IMR-90 (cell line): ENCODE measurements around the gene RPAIN. TPM values are rescaled to one million over a fixed set of nuclear protein-coding genes. Genes with fewer than 3 reads are reported as not detected.
A peak's percentile ranks its signal among the peaks of the same experiment; 100 is the strongest.

Experiments used
- ATAC-seq: fragments of 200-7000 bp; cut with Tn5 transposase; 2 replicates; pipeline ENCODE4 v1.9.1; 2020; ENCODE audit warnings: low read depth, mild to moderate bottlenecking, moderate library complexity
- BruUV-seq: library from RNA; stranded (reverse); fragments of 400-500 nt; replicated peaks from 2 replicates; lab custom pipeline; 2021; lab: Mats Ljungman, UMichigan
- CTCF ChIA-PET: fragments of 300-600 bp; formaldehyde crosslinking; extraction: SDS; loops from one replicate; lab custom pipeline; 2021; ENCODE audit warnings: antibody characterized with exemption; lab: Yijun Ruan, JAX
- POLR2A ChIA-PET: fragments of 300-600 bp; sonication (Branson Sonifier 250); formaldehyde crosslinking; loops from one replicate; lab custom pipeline; 2022; ENCODE audit warnings: antibody characterized with exemption; ENCODE audit not compliant: unreplicated experiment; lab: Charles Lee
- DNase-seq: peaks from one replicate; pipeline ENCODE4 v3.0.0; 2013
- H2AFZ ChIP-seq: replicated peaks from 2 replicates; pipeline ENCODE3; 2013; ENCODE audit warnings: low read length, mild to moderate bottlenecking; ENCODE audit not compliant: poor library complexity
- H2AK5ac ChIP-seq: 2 replicates; pipeline ENCODE4 v1.6.1; 2013; ENCODE audit warnings: low read depth, low read length, inconsistent platforms
- H2AK9ac ChIP-seq: replicated peaks from 2 replicates; pipeline ENCODE3; 2013; ENCODE audit warnings: mild to moderate bottlenecking, low read depth, low read length, moderate library complexity; ENCODE audit not compliant: poor library complexity
- H2BK120ac ChIP-seq: 2 replicates; pipeline ENCODE4 v1.6.1; 2013; ENCODE audit warnings: low read depth, low read length, inconsistent platforms
- H2BK15ac ChIP-seq: 3 replicates; pipeline ENCODE4 v1.6.1; 2013; ENCODE audit warnings: low read depth, low read length, inconsistent platforms
- H2BK20ac ChIP-seq: 2 replicates; pipeline ENCODE4 v1.6.1; 2013; ENCODE audit warnings: low read depth, mild to moderate bottlenecking, inconsistent platforms, low read length, moderate library complexity
- H2BK5ac ChIP-seq: 2 replicates; pipeline ENCODE4 v1.6.1; 2013; ENCODE audit warnings: mild to moderate bottlenecking, low read depth, low read length, inconsistent platforms; ENCODE audit not compliant: poor library complexity, severe bottlenecking
- H3K14ac ChIP-seq: replicated peaks from 2 replicates; pipeline ENCODE4 v1.6.1; 2013; ENCODE audit warnings: low read depth, low read length, inconsistent platforms
- H3K18ac ChIP-seq: 2 replicates; pipeline ENCODE4 v1.6.1; 2013; ENCODE audit warnings: low read depth, low read length, control low read depth
- H3K23ac ChIP-seq: 2 replicates; pipeline ENCODE4 v1.6.1; 2013; ENCODE audit warnings: low read depth, low read length, inconsistent platforms
- H3K27ac ChIP-seq: 2 replicates; pipeline ENCODE4 v1.5.1; 2013; ENCODE audit warnings: mild to moderate bottlenecking, control low read depth, low read length; ENCODE audit not compliant: insufficient read depth
- H3K27me3 ChIP-seq: 2 replicates; pipeline ENCODE4 v1.6.1; 2013; ENCODE audit warnings: low read length; ENCODE audit not compliant: control insufficient read depth, insufficient read depth
- H3K36me3 ChIP-seq: 2 replicates; pipeline ENCODE4 v1.6.1; 2013; ENCODE audit warnings: low read length, mixed read lengths; ENCODE audit not compliant: control insufficient read depth, insufficient read depth
- H3K4ac ChIP-seq: 2 replicates; pipeline ENCODE4 v1.6.1; 2013; ENCODE audit warnings: low read depth, low read length, inconsistent platforms
- H3K4me1 ChIP-seq: 2 replicates; pipeline ENCODE4 v1.6.1; 2013; ENCODE audit warnings: low read length, mixed read lengths; ENCODE audit not compliant: control insufficient read depth, insufficient read depth
- H3K4me2 ChIP-seq: 2 replicates; pipeline ENCODE4 v1.6.1; 2013; ENCODE audit warnings: low read depth, mild to moderate bottlenecking, control low read depth, low read length, moderate library complexity
- H3K4me3 ChIP-seq: 2 replicates; pipeline ENCODE4 v1.5.1; 2013; ENCODE audit warnings: low read depth, mild to moderate bottlenecking, control low read depth, low read length, moderate library complexity; ENCODE audit not compliant: insufficient read depth
- H3K56ac ChIP-seq: 2 replicates; pipeline ENCODE4 v1.6.1; 2013; ENCODE audit warnings: low read length, inconsistent platforms; ENCODE audit not compliant: insufficient read depth; ENCODE audit errors: extremely low read depth
- H3K79me1 ChIP-seq, 2 experiments: 2 replicates each; pipeline ENCODE4 v1.6.1; 2013; ENCODE audit warnings: low read length in 2 of 2, inconsistent platforms in 1 of 2, low read depth in 1 of 2
- H3K9ac ChIP-seq: 2 replicates; pipeline ENCODE4 v1.6.1; 2013; ENCODE audit warnings: low read depth, low read length, control low read depth
- H3K9me1 ChIP-seq: 2 replicates; pipeline ENCODE4 v1.6.1; 2013; ENCODE audit warnings: low read length, inconsistent platforms; ENCODE audit not compliant: insufficient read depth
- H3K9me3 ChIP-seq: 2 replicates; pipeline ENCODE4 v1.6.1; 2013; ENCODE audit warnings: low read length; ENCODE audit not compliant: control insufficient read depth, insufficient read depth
- H4K20me1 ChIP-seq: 2 replicates; pipeline ENCODE4 v1.6.1; 2013; ENCODE audit warnings: low read length, inconsistent platforms; ENCODE audit not compliant: insufficient read depth
- H4K5ac ChIP-seq: 2 replicates; pipeline ENCODE4 v1.6.1; 2013; ENCODE audit warnings: mild to moderate bottlenecking, low read depth, low read length, control low read depth
- H4K8ac ChIP-seq, 2 experiments: 2 replicates each; pipeline ENCODE4 v1.6.1; 2013; ENCODE audit warnings: low read depth in 2 of 2, low read length in 2 of 2, control low read depth in 1 of 2, inconsistent platforms in 1 of 2
- H4K91ac ChIP-seq: 2 replicates; pipeline ENCODE4 v1.6.1; 2013; ENCODE audit warnings: low read depth, low read length, inconsistent platforms; ENCODE audit not compliant: insufficient read depth
- BHLHE40 ChIP-seq: fragments of 150-350 bp; IDR thresholded peaks from 2 replicates; pipeline ENCODE4 v1.6.1; 2016; ENCODE audit warnings: mild to moderate bottlenecking, low read depth, low read length
- CEBPB ChIP-seq: IDR thresholded peaks from 2 replicates; pipeline ENCODE4 v1.6.1; 2012; ENCODE audit warnings: low read depth, low read length, improper control_type of control experiment
- CHD1 ChIP-seq: IDR thresholded peaks from 2 replicates; pipeline ENCODE4 v1.6.1; 2012; ENCODE audit warnings: low read depth, low read length, improper control_type of control experiment
- CTCF ChIP-seq: conservative IDR thresholded peaks from 2 replicates; pipeline ENCODE4 v1.5.1; 2012; ENCODE audit warnings: mild to moderate bottlenecking, low read depth, low read length, improper control_type of control experiment
- ELK1 ChIP-seq: fragments of 150-350 bp; IDR thresholded peaks from 2 replicates; pipeline ENCODE4 v1.6.1; 2016; ENCODE audit warnings: low read depth, mild to moderate bottlenecking, low read length, moderate library complexity, borderline replicate concordance
- FOS ChIP-seq: fragments of 150-350 bp; IDR thresholded peaks from 2 replicates; pipeline ENCODE4 v1.6.1; 2016; ENCODE audit warnings: low read depth, low read length
- MAFK ChIP-seq: IDR thresholded peaks from 2 replicates; pipeline ENCODE4 v1.6.1; 2012; ENCODE audit warnings: low read depth, low read length, improper control_type of control experiment
- MAZ ChIP-seq: IDR thresholded peaks from 2 replicates; pipeline ENCODE4 v1.6.1; 2012; ENCODE audit warnings: low read depth, mild to moderate bottlenecking, low read length, improper control_type of control experiment, moderate library complexity, borderline replicate concordance
- MXI1 ChIP-seq: IDR thresholded peaks from 2 replicates; pipeline ENCODE4 v1.6.1; 2012; ENCODE audit warnings: low read depth, mild to moderate bottlenecking, low read length, moderate library complexity, borderline replicate concordance
- NFE2L2 ChIP-seq: fragments of 150-350 bp; IDR thresholded peaks from 2 replicates; pipeline ENCODE4 v1.6.1; 2016; ENCODE audit warnings: low read depth, mild to moderate bottlenecking, low read length
- POLR2A ChIP-seq: IDR thresholded peaks from 2 replicates; pipeline ENCODE4 v1.6.1; 2012; ENCODE audit warnings: mild to moderate bottlenecking, low read depth, low read length
- RAD21 ChIP-seq: IDR thresholded peaks from 2 replicates; pipeline ENCODE4 v1.6.1; 2012; ENCODE audit warnings: low read length, improper control_type of control experiment
- RCOR1 ChIP-seq: IDR thresholded peaks from 2 replicates; pipeline ENCODE4 v1.6.1; 2012; ENCODE audit warnings: mild to moderate bottlenecking, low read length, improper control_type of control experiment; ENCODE audit not compliant: insufficient replicate concordance
- RFX5 ChIP-seq: IDR thresholded peaks from 2 replicates; pipeline ENCODE4 v1.8.0; 2012; ENCODE audit warnings: low read depth, mild to moderate bottlenecking, low read length, moderate library complexity
- SMC3 ChIP-seq: fragments of 150-350 bp; IDR thresholded peaks from 2 replicates; pipeline ENCODE4 v1.6.1; 2016; ENCODE audit warnings: low read depth, mild to moderate bottlenecking, antibody characterized with exemption, low read length, moderate library complexity
- USF2 ChIP-seq: fragments of 150-350 bp; IDR thresholded peaks from 2 replicates; pipeline ENCODE4 v1.6.1; 2017; ENCODE audit warnings: mild to moderate bottlenecking, antibody characterized with exemption, low read length, low read depth
- WGBS, 2 experiments: methylation state at CpG; one replicate each; pipeline versions ENCODE4 v1.1.5 to v1.1.7; 2013; ENCODE audit warnings: missing lambda C conversion rate in 2 of 2; ENCODE audit not compliant: insufficient read length in 1 of 2; ENCODE audit errors: extremely low coverage in 2 of 2; 5-methylcytosine and 5-hydroxymethylcytosine counted together
- dilution Hi-C: fragments of 300-500 bp; cut with HindIII; formaldehyde crosslinking; loops from one replicate; pipeline ENCODE4 v1.14.3; 2018; ENCODE audit warnings: low sequenced_read_pairs; ENCODE audit not compliant: unreplicated experiment
- in situ Hi-C: fragments of 300-500 bp; cut with MboI; formaldehyde crosslinking; loops from 3 replicates; pipeline ENCODE4 v1.14.3; 2019; ENCODE audit warnings: low sequenced_read_pairs, inconsistent platforms, mixed read lengths
- intact Hi-C: fragments of 100-400 bp; cut with micrococcal nuclease; formaldehyde crosslinking; loops from 2 replicates; pipeline ENCODE4 v1.10.0; 2022
- polyA plus RNA-seq, 3 experiments: library from polyadenylated mRNA; depleted of rRNA; stranded (reverse); fragments of >200 nt; gene quantifications; 2 replicates each; pipeline ENCODE4 v1.2.3, GENCODE V29; 2012; ENCODE audit warnings: low replicate concordance in 1 of 3
- total RNA-seq: library from RNA; depleted of rRNA; stranded (reverse); fragments of >200 nt; gene quantifications from 2 replicates; pipeline ENCODE4 v1.2.3, GENCODE V29; 2012

RPAIN gene
- total and polyA plus RNA-seq, 2 of the 4 experiments (the other 2 are of a cell fraction), result 28.7 to 34.9 TPM

DNA sequence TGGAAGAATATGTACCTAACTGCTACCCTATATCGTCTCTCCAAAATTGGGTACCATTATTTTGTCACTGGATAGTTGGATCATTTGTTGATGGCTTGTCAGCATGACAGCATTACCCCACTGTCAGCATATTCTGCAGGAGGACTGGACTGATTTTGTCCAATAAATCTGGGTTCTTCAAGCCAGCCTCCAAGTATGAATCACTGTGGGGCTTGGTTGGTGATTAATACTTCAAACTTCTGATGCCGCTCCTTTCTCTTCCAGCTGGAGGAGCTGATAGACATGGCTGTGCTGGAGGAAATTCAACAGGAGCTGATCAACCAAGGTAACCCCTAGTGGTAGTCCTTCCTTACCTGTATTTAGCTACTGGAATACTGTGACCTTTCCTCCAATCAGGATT lies 2.5 kb downstream of the RPAIN start:
- no TSS peak for BruUV-seq

More for the DNA sequence above, 2.5 kb downstream of the RPAIN start:
- ATAC-seq (no peak), DNase-seq (peak; percentile 83)
- CTCF ChIA-PET, result interaction anchor here (1.0 to 2.3 kb wide), 2 partner anchors 17 to 36 kb away, joined by 3 to 10 read pairs; partner anchors contain the start of gene C1QBP
- Histone ChIP-seq H3K79me1 (peaks cover 43 to 63% of the 10 kb centered on the region in 2 experiments), H4K5ac (no peak overlapping the region), H3K27ac (no peak overlapping the region), H3K9me3 (no peaks in the 10 kb centered on the region), H2AFZ (no peak overlapping the region), H3K4me3 (no peak overlapping the region), H2AK5ac (no peak overlapping the region), H3K23ac (peak overlapping the region; percentile 20; the same call in 1 of the 2 replicates), H2BK120ac (no peak overlapping the region), H3K27me3 (no peaks in the 10 kb centered on the region), H2BK15ac (no peak overlapping the region), H4K8ac (0 out of 4 replicates have a peak overlapping the region, but pooled peaks of 1 of the 2 experiments have one; percentile 42), H3K56ac (no peak overlapping the region), H3K4me2 (peak overlapping the region; percentile 9; the same call in 1 of the 2 replicates), H3K4me1 (peaks cover 2% of the 10 kb centered on the region), H4K91ac (no peak overlapping the region), H2BK5ac (peak overlapping the region; percentile 31), H3K36me3 (peaks cover 25% of the 10 kb centered on the region), H3K18ac (no peak overlapping the region), H4K20me1 (peaks cover under 1% of the 10 kb centered on the region; the same call in 1 of the 2 replicates), H3K14ac (no peak overlapping the region; the same call in 1 of the 2 replicates), H3K4ac (peak overlapping the region; percentile 39; the same call in 1 of the 2 replicates), H3K9me1 (peaks cover 15% of the 10 kb centered on the region), H3K9ac (no peak overlapping the region), H2BK20ac (no peak overlapping the region), H2AK9ac (no peak overlapping the region)
- dilution Hi-C loops (no loop called here), intact Hi-C loops (no loop called here), in situ Hi-C loops (no loop called here)
- WGBS, 2 experiments, result no CpG with 5 or more reads among the region's 2 CpGs
- POLR2A ChIA-PET, result no interaction called here
- no peak for TF ChIP-seq CEBPB
- TF ChIP-seq ELK1, result no peak
- no peak for TF ChIP-seq MAZ
- no peak for TF ChIP-seq RCOR1
- no peak for TF ChIP-seq BHLHE40
- no peak for TF ChIP-seq MXI1
- no peak for TF ChIP-seq USF2
- TF ChIP-seq NFE2L2, result no peak
- TF ChIP-seq FOS, result no peak
- TF ChIP-seq POLR2A, result peak; percentile 30; the same call in 1 of the 2 replicates
- TF ChIP-seq RAD21, result 0 out of 2 replicates have a peak, but pooled peaks have one; percentile 11
- peak; percentile 96 for TF ChIP-seq MAFK
- no peak for TF ChIP-seq CHD1
- TF ChIP-seq RFX5, result no peak
- TF ChIP-seq CTCF, result peak; percentile 30; the same call in 1 of the 2 replicates
- TF ChIP-seq SMC3, result no peak
